ENCODE data around the gene TNFRSF19.

The TNFRSF19 gene

GRCh38 chr13:23642110-23642509, 71.9 kb downstream of the TNFRSF19 start:
- no peak for ATAC-seq (ENCODE audit: low read depth)
- DNase-seq (ENCODE audit: low spot score) = no peak
- H3K27me3 ChIP-seq (ENCODE audit: insufficient read depth, poor library complexity, severe bottlenecking) = no peaks in the 10 kb centered on the region
- TF ChIP-seq, protein P1, sequence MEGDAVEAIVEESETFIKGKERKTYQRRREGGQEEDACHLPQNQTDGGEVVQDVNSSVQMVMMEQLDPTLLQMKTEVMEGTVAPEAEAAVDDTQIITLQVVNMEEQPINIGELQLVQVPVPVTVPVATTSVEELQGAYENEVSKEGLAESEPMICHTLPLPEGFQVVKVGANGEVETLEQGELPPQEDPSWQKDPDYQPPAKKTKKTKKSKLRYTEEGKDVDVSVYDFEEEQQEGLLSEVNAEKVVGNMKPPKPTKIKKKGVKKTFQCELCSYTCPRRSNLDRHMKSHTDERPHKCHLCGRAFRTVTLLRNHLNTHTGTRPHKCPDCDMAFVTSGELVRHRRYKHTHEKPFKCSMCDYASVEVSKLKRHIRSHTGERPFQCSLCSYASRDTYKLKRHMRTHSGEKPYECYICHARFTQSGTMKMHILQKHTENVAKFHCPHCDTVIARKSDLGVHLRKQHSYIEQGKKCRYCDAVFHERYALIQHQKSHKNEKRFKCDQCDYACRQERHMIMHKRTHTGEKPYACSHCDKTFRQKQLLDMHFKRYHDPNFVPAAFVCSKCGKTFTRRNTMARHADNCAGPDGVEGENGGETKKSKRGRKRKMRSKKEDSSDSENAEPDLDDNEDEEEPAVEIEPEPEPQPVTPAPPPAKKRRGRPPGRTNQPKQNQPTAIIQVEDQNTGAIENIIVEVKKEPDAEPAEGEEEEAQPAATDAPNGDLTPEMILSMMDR (IDR thresholded peaks at IDR 0.05; ENCODE audit: poor library complexity, severe bottlenecking) = no peak
- no peak overlapping the region for H3K27ac ChIP-seq (ENCODE audit: poor library complexity, severe bottlenecking)
- H3K9me3 ChIP-seq (ENCODE audit: severe bottlenecking) = no peaks in the 10 kb centered on the region
- H3K4me1 ChIP-seq (ENCODE audit: insufficient read depth, poor library complexity, severe bottlenecking) = no peaks in the 10 kb centered on the region
- no peak overlapping the region for H3K4me3 ChIP-seq (ENCODE audit: severe bottlenecking)
- H3K36me3 ChIP-seq (ENCODE audit: low read depth) = no peaks in the 10 kb centered on the region

DNA sequence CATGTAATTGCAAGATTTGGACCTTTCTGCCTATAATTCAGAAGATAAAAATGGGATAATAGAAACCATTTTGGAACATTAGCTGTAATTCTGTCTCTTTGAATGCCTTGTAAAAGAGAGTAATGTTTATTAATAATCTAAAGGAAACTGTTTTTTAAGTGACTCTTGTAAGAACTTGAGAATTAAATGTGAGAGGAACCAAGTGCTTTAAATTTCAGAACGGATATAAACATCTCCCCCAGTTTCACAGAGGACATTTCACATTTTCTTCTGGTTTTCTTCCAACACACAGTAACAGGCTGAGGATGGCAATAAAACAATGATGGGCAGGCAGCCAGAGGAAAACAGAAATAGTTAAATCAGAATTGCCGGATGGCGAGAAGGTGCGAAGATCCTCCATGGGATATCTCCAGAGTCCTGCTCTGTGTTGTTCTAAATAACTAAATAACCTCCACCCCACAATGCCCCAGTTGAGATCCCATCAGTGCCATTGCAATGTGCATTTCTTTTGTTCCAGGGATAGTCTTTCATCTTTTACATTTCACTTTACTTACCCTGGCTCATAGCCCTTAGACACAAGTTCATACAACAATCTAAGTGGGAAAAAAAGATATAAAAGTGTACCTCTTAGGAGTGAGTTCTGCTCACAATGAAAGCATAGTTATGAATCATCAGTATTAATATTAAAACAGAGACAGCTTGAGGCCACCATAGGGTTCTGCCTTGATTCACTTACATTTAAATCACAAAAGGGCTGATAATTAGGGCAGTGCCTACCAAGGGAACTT, 73.3 kb downstream of the TNFRSF19 start:
- no peak for ATAC-seq (ENCODE audit: low read depth)
- no peak overlapping the region for H3K27ac ChIP-seq (ENCODE audit: poor library complexity, severe bottlenecking)
- H3K4me1 ChIP-seq (ENCODE audit: insufficient read depth, poor library complexity, severe bottlenecking) = no peaks in the 10 kb centered on the region
- no peaks in the 10 kb centered on the region for H3K27me3 ChIP-seq (ENCODE audit: insufficient read depth, poor library complexity, severe bottlenecking)
- no peak overlapping the region for H3K4me3 ChIP-seq (ENCODE audit: severe bottlenecking)
- no peaks in the 10 kb centered on the region for H3K9me3 ChIP-seq (ENCODE audit: severe bottlenecking)
- H3K36me3 ChIP-seq (ENCODE audit: low read depth) = no peaks in the 10 kb centered on the region
- no peak for DNase-seq (ENCODE audit: low spot score)
- TF ChIP-seq, protein P1 (IDR thresholded peaks at IDR 0.05; ENCODE audit: poor library complexity, severe bottlenecking) = no peak

- no peak overlapping the region for H3K27ac ChIP-seq (ENCODE audit: poor library complexity, severe bottlenecking)
- ATAC-seq (ENCODE audit: low read depth) (no peak), DNase-seq (ENCODE audit: low spot score) (no peak)
- no peaks in the 10 kb centered on the region for H3K36me3 ChIP-seq (ENCODE audit: low read depth)
- H3K27me3 ChIP-seq (ENCODE audit: insufficient read depth, poor library complexity, severe bottlenecking) = no peaks in the 10 kb centered on the region
- TF ChIP-seq, protein P1 (IDR thresholded peaks at IDR 0.05; ENCODE audit: poor library complexity, severe bottlenecking) = no peak
- H3K4me1 ChIP-seq (ENCODE audit: insufficient read depth, poor library complexity, severe bottlenecking) = no peaks in the 10 kb centered on the region
- H3K9me3 ChIP-seq (ENCODE audit: severe bottlenecking) = no peaks in the 10 kb centered on the region
- no peak overlapping the region for H3K4me3 ChIP-seq (ENCODE audit: severe bottlenecking)
These were observed 73.9 kb downstream of the TNFRSF19 start for GRCh38 chr13:23644126-23644419.

GRCh38 chr13:23644527-23645138, 74.4 kb downstream of the TNFRSF19 start:
- ATAC-seq (ENCODE audit: low read depth) = no peak
- H3K36me3 ChIP-seq (ENCODE audit: low read depth) = no peaks in the 10 kb centered on the region
- TF ChIP-seq, protein P1 (IDR thresholded peaks at IDR 0.05; ENCODE audit: poor library complexity, severe bottlenecking) = no peak
- no peak overlapping the region for H3K4me3 ChIP-seq (ENCODE audit: severe bottlenecking)
- no peaks in the 10 kb centered on the region for H3K4me1 ChIP-seq (ENCODE audit: insufficient read depth, poor library complexity, severe bottlenecking)
- no peak for DNase-seq (ENCODE audit: low spot score)
- H3K27ac ChIP-seq (ENCODE audit: poor library complexity, severe bottlenecking) = no peak overlapping the region
- H3K9me3 ChIP-seq (ENCODE audit: severe bottlenecking) = no peaks in the 10 kb centered on the region
- H3K27me3 ChIP-seq (ENCODE audit: insufficient read depth, poor library complexity, severe bottlenecking) = no peaks in the 10 kb centered on the region

GRCh38 chr13:23645851-23646250, 75.6 kb downstream of the TNFRSF19 start:
- ATAC-seq (ENCODE audit: low read depth) (no peak), DNase-seq (ENCODE audit: low spot score) (no peak)
- TF ChIP-seq, protein P1 (IDR thresholded peaks at IDR 0.05; ENCODE audit: poor library complexity, severe bottlenecking) = no peak
- no peak overlapping the region for H3K27ac ChIP-seq (ENCODE audit: poor library complexity, severe bottlenecking)
- H3K27me3 ChIP-seq (ENCODE audit: insufficient read depth, poor library complexity, severe bottlenecking) = no peaks in the 10 kb centered on the region
- no peaks in the 10 kb centered on the region for H3K36me3 ChIP-seq (ENCODE audit: low read depth)
- no peak overlapping the region for H3K4me3 ChIP-seq (ENCODE audit: severe bottlenecking)
- H3K9me3 ChIP-seq (ENCODE audit: severe bottlenecking) = no peaks in the 10 kb centered on the region
- no peaks in the 10 kb centered on the region for H3K4me1 ChIP-seq (ENCODE audit: insufficient read depth, poor library complexity, severe bottlenecking)
